GM23248 (cell line): ENCODE measurements around the gene ADAMTSL1.

Experiments used
- EZH2 ChIP-seq: fragments of 200-600 bp; sonication (generic); IDR thresholded peaks from 2 replicates; pipeline ENCODE4 v1.6.1; 2018; ENCODE audit warnings: antibody characterized with exemption, mild to moderate bottlenecking; ENCODE audit not compliant: insufficient read depth, poor library complexity, severe bottlenecking
- EZH2phosphoT487 ChIP-seq: fragments of 200-600 bp; sonication (generic); IDR thresholded peaks from 2 replicates; pipeline ENCODE4 v1.6.1; 2018; ENCODE audit warnings: antibody characterized with exemption, moderate library complexity, mild to moderate bottlenecking, low read depth; ENCODE audit not compliant: insufficient read depth

GRCh38 chr9:18861609-18862544, 387.9 kb downstream of the ADAMTSL1 start:
- TF ChIP-seq EZH2phosphoT487, result no peak
- no peak for TF ChIP-seq EZH2
